RCC 7860 (cell line): ENCODE results near the gene LHPP.
"Not testable (repeated sequence)": the region's sequence is repeated elsewhere in the genome, so short reads cannot be mapped to it uniquely, and the experiment has no call there.

Experiments
- DNase-seq: peaks from one replicate; pipeline ENCODE4 v3.0.0-alpha.2; 2015; ENCODE audit warnings: low spot score
- FAIRE-seq: peaks from 2 replicates; lab custom pipeline; 2012; peaks lifted over from hg19 to GRCh38; lab: Jason Lieb, UNC

LHPP gene

DNA sequence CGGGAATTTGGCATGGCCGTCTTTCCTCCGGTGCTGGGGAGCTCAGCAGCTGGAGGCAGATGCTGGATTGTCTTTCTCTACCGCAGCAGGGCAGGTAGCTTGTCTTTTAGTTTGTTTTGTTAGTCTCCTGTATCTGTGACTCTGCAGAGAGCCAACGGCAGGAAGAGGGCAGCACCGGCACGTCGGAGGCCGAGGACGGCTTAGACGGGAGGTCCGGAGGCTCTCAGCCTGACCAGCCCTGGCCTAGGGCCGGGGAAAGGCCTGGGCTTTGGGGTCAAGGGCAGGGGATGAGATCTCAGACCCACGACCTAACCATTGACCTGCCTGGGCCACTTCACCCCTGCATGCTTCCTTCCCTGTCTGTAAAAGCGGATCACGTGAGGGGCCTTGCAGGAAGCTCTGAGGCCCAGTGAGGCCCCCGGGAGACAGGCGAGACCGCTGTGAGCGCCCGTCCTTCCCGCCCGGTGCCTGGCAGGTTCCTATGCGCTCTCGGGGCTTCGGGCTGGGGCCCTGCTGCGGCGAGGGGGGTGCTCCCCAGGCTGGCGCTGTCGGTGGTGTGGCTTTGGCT, 72.7 kb downstream of the LHPP start:
- no peak for FAIRE-seq
- DNase-seq: no peak

DNA sequence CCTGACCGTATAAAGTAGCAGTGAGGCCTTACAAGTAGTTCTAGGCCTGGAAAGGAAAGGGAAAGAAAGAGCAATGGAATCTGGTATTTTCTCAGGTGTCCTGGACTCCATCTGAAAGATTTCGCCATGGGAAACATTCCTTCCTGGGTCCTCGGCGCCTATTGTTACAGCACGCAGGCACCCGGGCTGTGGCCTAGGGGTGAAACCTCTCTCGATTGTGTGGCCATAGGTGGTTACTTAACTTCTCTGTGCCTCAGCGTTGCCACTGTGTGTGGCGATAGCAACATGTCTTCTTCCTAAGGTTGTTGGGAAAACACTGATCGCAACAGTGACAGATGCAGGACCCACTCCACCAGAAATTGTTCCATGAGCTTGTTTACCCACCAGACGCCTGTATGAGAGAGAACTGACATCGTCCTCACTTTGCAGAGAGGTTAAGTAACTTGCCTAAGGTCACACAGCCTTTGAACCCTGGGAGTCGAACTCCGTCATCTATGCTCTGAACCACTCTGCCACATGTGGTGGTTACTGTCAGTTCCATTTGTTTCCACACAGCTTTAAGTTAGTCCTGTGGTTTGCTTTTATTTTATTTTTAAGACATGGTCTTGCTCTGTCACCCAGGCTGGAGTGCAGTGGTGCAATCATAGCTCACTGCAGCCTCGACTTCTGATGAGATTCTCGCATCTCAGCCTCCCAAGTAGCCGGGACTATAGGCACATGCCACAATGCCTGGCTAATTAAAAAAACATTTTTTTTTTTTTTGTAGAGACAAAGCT, 73.4 kb downstream of the LHPP start:
- DNase-seq: no peak

DNA sequence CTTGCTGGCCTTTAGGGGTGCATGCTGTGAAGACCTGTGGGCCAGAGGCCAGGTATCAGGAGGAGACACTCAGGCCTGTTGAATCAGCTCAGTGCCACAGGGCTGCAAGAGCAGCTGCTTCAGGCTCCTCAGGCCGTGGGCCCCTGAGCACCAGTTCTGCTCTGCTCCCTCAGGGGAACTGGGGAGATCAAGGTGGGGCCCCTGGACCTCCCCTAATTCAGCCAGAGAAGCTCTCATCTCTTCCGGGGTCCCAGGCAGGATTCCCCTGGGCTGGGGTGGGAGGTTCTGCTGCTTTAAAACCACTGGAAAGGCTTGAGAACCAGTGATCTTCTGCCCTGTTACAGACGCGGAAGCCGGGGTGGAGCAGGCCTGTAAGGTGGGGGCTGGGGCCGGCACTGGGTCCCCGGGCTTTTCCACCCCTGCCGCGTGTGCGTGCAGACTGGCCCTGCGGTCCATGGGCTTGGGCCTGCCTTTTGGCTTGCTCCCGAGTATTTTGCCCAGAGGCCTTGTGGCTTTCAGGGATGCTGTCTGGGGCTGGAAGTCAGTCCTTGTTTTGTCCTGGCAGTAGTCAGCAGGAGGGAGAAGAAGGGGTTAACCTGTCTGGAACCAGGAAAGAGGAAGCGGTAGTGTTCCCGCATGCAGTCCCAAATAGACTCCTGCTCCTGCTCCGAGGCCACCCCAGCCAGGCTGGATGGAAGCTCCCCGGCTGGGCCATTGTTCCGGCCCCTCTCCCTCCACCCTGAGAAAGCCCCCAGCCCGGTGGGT, 74.3 kb downstream of the LHPP start:
- DNase-seq (no peak), FAIRE-seq (no peak)

More for the DNA sequence above, 73.4 kb downstream of the LHPP start:
- no peak for FAIRE-seq

DNA sequence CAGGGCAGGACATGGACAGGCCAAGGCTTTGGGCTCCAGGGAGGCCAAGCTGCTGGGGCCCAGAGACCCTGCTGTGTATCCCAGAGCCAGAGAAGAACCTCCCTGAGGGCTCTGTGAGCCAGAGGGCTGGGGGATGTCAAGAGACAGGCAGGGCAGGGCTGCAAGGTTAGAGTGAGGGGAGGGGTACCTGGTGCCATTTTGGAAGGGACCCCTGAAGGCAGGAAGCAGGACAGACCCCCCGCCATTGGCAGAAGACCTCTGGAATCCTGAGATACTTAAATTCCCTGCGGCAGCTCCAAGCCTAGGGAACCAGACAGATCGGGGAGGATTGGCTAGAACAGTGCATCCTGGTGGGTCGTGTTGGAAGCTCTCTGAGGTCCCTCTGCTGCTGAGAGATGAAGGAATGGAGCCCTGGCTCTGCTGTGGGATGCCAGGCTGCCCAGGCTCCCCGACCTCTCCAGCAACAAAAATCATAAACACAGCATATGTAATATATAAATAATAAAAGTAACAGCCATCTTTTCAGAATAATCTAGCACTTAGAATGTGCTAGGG, 75.0 kb downstream of the LHPP start:
- FAIRE-seq (no peak), DNase-seq (no peak)

DNA sequence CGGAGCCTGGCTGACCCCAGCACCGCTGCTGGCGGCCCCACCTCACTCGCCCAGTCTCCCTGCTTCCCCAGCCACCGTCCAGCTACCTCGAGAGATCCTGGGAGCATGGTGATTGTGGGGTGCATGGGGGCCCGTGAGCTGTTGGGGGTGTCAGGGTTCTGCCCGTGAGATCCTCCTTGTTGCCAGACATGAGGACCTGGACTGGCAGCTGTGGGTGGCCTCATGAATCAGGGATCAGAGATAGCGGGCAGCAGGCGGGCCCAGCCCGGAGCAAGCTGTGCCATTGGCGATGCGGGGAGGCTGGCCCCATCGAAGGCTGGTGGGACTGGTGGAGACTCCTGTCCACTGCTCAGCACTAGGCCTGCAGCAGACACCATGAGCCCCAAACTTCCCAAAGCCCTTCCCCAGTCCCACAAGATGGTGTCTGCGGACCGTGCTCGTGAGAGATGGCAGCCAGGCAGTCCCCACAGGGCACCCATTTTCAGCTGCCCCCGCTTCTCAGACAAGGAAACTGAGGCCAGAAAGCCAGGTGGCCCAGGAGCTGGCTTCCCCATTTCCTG, 75.6 kb downstream of the LHPP start:
- FAIRE-seq: no peak

DNA sequence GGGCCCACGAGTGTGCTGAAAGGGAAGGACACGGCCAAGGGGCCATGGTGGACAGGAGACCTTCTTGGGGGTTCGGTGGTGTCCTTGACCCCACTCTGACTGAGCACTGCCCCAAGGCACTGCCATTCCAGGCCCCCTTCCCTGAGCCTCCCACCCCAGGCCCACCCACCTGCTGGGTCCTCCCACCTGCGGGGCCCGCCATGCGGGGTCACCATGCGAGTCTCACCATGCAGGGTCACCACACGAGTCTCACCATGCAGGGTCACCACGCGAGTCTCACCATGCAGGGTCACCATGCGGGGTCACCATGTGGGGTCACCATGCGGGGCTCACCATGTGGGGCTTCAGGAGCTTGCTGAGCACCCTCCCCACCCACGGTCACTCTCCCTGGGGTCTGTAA, 76.3 kb downstream of the LHPP start:
- FAIRE-seq (no peak), DNase-seq (no peak)

More for the DNA sequence above, 75.6 kb downstream of the LHPP start:
- no peak for DNase-seq

DNA sequence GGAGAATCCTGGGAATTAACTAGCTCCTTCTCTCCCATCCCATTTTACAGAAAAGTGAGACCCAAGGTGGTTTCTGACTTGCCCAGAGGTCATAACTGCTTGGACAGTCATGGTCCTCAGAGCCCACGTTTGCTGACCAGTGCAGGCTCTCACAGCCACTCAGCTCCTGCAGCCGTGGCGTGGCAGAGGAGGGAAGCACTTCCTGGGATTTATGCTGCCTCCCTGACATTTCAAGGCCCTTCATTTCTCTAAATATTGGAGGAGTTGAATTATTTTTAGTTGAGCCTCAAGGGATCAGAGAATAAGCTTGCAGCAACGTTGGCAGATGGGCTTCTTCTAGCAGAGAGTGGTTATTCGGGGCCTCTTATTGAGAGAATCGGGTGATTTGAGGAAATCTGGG, 77.1 kb downstream of the LHPP start:
- no peak for DNase-seq
- no peak for FAIRE-seq

DNA sequence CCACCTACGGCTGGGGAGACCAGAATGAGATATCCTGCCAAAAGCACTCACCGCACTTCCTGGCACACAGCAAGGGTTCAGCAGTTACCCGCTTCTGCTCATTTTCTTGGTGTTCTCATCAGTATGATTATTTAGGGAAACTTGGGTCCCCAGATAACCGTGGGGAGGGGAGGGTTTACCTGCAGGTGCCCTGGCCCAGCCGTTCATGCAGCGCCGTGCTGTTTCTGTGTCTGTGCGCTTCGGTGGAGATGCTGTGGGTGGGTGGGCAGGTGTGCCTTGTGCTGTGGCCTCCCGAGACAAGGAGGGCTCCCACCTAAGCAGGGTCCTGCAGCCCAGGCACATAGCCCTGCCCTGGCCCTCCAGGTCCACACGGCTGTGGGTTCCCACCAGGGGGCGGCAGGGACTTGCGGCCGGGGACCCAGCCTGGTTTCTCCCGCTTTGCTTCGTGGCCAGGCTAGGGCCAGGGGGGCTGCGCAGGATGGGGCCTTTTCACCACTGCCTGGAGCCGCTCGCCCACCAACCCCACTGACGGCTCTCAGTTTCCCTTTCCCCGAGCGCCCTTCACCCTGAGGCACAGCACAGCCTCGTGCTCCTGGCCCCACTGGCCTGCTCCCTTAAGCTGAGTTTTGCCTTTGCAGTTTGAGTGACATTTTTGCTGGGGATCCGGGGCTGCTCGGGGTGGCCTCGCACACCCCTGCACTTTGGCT, 78.5 kb downstream of the LHPP start:
- FAIRE-seq: no peak
- DNase-seq: no peak

DNA sequence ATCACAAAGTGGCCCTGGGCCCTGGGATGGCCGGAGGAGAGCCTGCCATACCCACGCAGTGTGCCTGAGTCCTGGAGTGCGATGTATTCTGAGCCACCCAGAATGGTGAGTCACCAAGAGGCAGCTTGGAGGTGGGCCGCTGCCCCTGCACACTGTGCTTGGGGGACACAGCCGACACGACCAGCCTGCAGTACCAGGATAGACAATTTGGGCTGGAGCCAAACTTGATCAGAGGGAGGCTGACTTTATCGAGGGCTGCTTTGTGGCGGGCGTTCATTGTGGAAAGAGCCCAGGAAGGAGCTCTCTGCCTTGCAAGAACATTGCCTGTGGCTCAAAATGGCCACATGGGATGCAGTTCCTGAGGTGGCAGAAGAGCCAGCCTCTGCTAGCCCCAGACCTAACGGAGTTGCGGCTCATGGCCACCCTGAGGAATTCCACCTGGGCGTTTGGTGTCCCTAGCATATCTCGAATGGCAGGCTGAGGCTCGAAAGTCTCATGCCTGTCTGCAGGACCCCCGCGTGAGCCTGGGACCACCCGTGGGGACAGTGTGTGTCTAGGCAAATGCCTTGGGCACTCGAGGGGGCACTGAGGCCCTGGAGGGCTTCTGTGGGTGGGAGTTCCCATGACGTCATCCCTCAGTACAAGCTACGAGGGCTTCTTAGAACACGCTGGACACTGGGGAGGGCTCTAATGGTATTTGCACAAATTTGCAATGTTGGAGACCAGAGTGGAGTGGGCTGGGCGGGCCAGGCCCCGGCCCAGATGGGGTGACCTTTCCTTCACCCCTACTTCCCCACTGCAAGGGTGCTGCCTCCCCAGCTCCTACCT, 79.7 kb downstream of the LHPP start:
- FAIRE-seq (no peak), DNase-seq (no peak)

DNA sequence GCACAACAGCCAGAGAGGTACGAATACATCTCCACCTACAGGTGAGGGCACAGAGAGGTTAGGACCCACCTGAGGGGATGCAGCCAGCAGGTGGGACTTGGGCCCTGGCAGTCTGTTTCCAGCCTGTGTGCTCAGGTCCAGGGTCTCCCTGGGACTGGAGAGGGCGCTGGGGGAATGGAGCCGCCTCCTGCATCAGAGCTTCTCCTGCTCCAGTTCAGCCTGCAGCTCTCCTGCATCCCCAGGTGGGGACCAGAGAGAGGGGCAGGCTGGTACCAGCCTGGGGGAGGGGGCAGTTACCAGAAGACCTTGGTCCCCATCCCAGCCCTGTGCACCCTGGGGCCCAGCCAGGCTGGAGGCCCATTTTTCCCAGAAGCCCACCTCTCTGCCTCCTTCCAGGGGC, 80.7 kb downstream of the LHPP start:
- FAIRE-seq: no peak
- DNase-seq: no peak

DNA sequence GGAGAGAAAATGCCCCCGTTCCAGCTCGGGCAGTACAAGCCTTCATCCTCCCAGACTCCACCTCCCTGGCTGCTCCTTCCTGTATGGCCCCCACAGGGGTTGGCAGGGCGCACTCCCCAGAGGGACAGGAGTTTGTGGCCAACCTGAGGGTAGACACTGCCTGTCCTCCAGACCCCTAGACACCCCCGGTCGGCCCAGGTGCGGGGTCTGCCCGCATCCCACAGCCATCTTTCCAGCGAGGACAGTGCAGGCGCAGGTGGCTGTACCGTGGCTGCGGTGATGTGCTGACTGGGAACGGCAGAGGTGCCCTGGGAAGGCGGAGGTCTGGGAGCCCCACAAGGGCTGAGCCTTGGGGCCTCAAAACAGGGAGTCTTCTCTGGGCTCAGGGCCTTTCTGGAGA, 81.5 kb downstream of the LHPP start:
- FAIRE-seq: no peak
- no peak for DNase-seq

DNA sequence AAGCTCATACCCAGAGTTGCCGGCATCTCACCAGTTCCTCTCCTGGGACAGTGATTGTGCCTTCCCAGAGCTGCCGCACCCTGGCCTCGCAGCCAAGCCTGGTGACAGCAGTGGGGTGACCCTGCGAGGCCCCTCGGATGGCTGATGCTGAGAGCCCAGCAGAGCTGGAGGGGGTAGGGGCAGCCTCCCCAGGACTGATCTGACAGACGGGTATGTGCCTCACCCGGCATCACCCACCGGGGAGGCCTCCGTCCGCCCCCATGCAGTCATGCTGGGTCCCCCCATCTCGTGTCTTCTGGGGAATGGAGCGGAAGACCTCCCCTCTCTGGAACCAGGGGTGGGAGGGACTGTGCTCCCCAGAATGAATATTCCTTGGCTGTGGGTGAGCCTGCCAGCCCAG, 82.3 kb downstream of the LHPP start:
- DNase-seq: no peak
- no peak for FAIRE-seq

DNA sequence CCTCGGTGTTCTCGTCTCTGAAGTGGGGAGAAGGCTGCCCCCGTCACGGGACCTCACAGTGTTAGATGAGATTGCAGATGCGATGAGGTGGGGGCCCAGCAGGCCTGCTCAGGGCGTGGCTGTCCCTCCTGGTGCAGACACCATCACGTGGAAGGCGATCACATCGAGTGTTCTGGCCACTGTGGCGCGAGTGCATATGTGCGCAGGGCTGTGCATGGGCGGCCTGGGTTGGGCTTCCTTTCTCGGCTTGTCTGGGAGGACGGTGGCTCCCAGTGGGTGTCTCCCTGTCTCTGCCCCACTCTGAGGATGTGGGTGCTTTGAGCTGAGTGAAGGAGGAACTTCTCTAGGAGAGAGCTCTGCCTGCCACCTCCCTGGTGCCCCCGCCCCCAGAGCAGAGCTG, 83.1 kb downstream of the LHPP start:
- DNase-seq: no peak
- no peak for FAIRE-seq

DNA sequence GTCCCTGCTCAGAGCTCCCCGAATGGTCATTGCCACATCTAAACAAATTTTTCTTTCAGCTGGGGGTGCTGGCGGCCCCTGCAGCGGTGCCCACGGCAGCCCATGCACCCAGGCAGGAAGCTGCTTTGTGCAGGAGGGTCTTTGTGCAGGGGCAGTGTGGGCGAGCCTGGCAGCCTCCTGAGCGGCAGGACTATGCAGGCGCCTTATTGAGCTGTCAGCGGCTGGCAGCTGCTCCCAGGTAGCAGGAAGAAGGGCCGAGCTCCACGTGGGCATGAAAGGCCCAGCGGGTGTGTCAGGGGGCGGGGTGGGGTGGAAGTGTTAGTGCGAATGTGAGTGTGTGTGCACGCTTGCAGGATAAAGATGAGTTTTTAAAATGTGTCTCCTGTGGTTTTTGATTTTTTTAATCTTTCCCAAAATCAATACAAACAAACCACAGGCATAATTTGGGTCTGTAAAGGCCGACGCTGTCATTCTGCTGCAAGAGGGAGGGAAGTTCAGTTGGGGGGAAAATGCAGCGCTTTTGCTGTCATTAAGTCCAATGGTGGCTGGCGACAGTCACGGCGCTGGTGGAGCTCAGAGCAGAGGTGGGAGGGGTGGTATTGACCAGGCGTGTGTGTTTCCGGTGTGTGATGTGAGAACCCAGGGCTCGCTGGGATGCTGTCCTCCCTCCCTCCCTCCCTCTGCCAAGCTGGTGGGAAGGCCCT, 83.9 kb downstream of the LHPP start:
- no peak for DNase-seq
- FAIRE-seq: no peak

DNA sequence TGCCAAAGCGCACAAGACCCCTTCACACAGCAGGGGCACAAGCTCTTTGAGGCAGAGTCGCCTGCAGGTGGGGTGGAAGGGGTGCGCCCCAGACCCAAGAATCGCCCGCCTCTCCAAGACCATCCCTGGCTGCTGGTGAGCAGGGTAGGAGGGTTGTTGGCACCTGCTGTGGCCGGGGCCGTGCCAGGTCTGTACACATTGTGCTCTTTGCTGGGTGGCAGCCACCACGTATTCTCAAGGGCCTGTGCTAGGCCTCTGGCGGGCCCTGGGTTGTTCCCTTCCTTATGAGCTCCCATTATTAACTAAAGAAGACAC, 84.4 kb downstream of the LHPP start:
- DNase-seq (no peak), FAIRE-seq (no peak)

DNA sequence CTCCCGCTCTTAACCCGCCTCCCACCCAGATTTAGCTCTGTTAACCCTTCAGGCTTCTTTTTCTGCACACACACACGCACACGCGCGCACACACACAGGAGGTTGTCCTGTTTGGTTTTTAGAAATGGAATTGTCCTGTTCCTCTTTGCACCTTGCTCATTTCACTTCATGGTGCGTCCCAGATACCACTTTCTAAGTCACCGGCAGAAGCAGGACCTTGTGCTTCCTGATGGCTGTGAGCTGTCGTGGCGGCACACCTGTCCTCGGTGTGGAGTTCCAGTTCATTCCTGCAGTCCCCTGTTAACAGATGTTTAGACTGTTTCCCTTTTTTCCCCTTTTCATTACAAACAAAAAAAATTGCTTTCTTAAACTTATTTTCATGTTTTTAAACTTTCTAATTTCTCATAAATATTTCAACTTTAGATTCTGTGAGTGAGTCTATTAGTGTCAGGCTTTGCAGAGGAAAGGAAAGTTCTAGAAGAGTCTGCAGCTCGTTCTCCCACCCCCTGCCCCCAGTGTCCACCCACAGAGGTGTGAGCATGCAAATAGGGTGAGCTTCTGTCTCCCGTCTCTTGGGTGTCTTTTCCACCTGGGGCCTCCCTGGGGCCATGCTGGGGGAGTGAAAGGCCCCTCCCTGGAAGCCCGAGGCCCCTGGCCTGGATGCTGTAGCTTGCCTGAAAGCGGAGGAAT, 85.5 kb downstream of the LHPP start:
- no peak for FAIRE-seq

DNA sequence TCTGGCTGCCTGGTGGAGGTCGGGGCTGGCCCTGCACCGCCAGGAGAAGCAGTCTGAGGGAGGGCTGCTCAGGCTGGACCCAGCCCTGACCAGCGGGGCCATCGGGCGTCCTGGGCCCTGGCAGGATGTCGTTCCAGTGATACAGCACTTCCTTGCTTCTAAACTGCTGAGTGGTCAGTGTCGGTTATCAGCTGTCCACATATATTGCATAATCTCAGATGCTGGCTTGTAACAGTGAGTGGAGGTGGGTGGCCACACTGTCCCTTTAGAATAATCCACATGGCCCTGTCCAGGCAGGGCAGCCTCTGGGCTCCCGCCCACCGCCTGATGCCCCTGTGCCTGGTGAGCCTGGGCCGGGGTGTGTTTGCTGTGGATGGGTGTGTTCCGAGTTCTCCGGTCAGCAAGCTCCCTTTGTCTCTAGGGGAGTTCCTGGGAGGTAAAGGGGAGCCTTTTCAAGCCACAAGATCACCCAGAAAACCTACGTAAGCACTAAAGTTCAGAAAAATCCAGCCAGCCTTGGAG, 86.1 kb downstream of the LHPP start:
- FAIRE-seq (no peak), DNase-seq (no peak)

More for the DNA sequence above, 85.5 kb downstream of the LHPP start:
- DNase-seq: no peak

DNA sequence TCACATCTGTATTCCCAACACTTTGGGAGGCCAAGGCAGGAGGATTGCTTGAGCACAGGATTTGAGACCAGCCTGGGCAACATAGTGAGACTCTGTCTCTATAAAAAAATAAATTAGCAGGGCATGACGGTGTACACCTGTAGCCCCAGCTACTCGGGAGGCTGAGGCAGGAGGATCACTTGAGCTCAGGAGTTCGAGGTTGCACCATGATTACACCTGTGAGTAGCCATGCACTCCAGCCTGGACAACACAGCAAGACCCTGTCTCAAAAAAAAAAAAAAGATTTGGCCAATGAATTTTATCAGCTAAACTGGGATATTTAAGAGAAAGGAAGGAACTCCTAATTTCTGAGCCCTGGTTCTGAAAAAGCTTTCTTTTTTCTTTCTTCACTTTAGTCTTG, 87.5 kb downstream of the LHPP start:
- DNase-seq, FAIRE-seq: not testable (repeated sequence)
